Measurements from ENCODE around the gene MMGT1. TPM values are rescaled to one million over a fixed set of nuclear protein-coding genes. Genes with fewer than 3 reads are reported as not detected.
"Not testable (repeated sequence)": the region's sequence is repeated elsewhere in the genome, so short reads cannot be mapped to it uniquely, and the experiment has no call there.

Gene MMGT1
- total and polyA plus RNA-seq, 5 donors: 7.0 to 29.5 (median 26.4) TPM

DNA sequence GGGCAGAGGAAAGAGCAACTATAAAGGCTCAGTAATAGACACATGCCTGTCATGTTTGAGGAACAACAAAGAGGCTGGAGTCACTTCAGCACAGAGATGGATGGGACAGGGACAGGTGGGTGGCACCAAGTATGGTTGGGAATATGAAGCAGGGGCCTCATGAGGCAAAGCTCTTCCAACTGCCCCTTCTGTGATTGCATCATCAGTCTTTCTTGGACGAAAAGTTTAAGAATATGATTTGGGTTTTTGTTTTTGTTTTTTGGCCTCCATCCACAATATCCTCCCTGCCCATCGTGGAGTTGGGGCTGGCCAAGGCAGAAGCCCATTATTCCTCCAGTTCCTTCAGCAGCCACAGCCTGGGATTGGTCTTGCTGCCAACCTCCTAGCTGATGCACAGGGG is 45.9 kb downstream of the MMGT1 start:
- DNase-seq: no peak
- no peaks in the 10 kb centered on the region for H3K27me3 ChIP-seq (ENCODE audit: control insufficient read depth, insufficient read depth)
- no peak overlapping the region for H3K27ac ChIP-seq (ENCODE audit: low read length)
- WGBS: 46% methylated on average over 2 of the region's 2 CpGs
- no peak overlapping the region for H3K4me3 ChIP-seq (ENCODE audit: low read length)
- intact Hi-C loops (cut with DNase I): no loop called here
- no peaks in the 10 kb centered on the region for H3K4me1 ChIP-seq (ENCODE audit: control insufficient read depth, insufficient read depth, low read length)
- H3K9me3 ChIP-seq (ENCODE audit: control insufficient read depth, low read length): no peaks in the 10 kb centered on the region
- no peak for ATAC-seq

DNA sequence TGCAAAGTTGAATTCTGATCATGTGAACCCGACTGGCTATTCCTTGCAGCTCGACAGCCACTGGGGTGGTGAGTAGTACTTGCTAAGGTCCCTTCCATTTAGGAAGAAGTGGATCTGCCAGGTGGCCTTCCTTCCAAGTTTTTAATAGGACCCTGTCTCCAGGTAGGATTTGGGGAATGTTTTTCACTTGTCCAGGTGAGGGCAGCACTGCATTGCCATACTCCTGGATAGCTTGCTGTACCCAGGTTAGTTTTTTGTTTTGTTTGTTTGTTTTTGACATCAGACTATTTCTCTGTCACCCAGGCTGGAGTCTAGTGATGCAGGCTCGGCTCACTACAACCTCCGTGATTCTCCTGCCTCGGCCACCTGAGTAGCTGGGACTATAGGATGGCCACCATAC is 50.4 kb downstream of the MMGT1 start:
- Histone ChIP-seq H3K27ac (ENCODE audit: low read length) (no peak overlapping the region), H3K4me1 (ENCODE audit: control insufficient read depth, insufficient read depth, low read length) (no peaks in the 10 kb centered on the region), H3K4me3 (ENCODE audit: low read length) (no peak overlapping the region), H3K9me3 (ENCODE audit: control insufficient read depth, low read length) (no peaks in the 10 kb centered on the region), H3K27me3 (ENCODE audit: control insufficient read depth, insufficient read depth) (no peaks in the 10 kb centered on the region)
- DNase-seq (no peak), ATAC-seq (no peak)
- intact Hi-C loops (cut with DNase I): no loop called here
- whole genome bisulfite sequencing: 82% methylated on average over 5 of the region's 5 CpGs

DNA sequence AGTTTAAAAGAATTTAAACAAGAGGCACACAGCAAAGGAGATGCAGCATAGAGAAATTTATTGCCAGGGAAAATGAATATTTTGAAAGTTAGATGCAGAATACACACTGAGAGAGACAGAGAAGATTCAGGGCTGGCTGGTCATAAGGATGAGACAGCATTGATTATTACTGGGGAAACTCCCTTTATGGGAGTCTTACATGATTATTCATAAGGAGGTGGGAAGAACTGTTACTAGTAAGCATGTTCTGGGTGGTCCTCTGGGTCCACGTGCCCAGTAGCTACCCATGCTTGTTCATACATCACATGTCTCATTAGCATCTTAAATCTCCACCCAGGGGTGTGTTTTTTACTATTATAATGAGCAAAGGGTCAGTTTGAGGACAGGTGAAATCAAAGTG is 53.3 kb downstream of the MMGT1 start:
- H3K4me1 ChIP-seq (ENCODE audit: control insufficient read depth, insufficient read depth, low read length); H3K4me3 ChIP-seq (ENCODE audit: low read length); ATAC-seq; intact Hi-C loops (cut with DNase I); H3K27ac ChIP-seq (ENCODE audit: low read length); H3K9me3 ChIP-seq (ENCODE audit: control insufficient read depth, low read length); H3K27me3 ChIP-seq (ENCODE audit: control insufficient read depth, insufficient read depth); DNase-seq: not testable (repeated sequence)
- 68% methylated on average over 1 of the region's 1 CpG for WGBS

DNA sequence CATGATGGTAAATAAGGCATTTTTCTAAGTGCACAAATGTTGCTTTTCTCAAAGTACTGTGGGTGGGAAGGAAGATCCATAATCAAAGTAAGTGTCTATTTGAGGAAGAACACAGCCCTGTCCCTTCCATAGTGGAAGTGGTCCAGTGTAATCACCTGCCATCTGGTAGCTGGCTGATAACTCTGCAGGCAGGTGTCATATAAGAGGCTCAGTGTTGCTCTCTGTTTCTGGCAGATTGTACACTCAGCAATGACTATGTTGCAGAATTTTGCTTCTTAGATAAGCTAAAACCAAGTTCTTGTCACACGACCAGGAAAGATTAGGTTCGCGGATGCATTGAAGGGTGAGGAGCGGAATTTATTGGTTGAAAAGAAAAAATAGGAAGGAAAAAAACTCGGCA is 59.4 kb downstream of the MMGT1 start:
- H3K4me3 ChIP-seq (ENCODE audit: low read length): no peak overlapping the region
- H3K4me1 ChIP-seq (ENCODE audit: control insufficient read depth, insufficient read depth, low read length): no peaks in the 10 kb centered on the region
- H3K9me3 ChIP-seq (ENCODE audit: control insufficient read depth, low read length): no peaks in the 10 kb centered on the region
- intact Hi-C loops (cut with DNase I): no loop called here
- no peaks in the 10 kb centered on the region for H3K27me3 ChIP-seq (ENCODE audit: control insufficient read depth, insufficient read depth)
- no peak for ATAC-seq
- DNase-seq: no peak
- WGBS: 76% methylated on average over 5 of the region's 5 CpGs
- H3K27ac ChIP-seq (ENCODE audit: low read length): no peak overlapping the region

Other genes with a start within 250 kb of the MMGT1 start
- gene CT45A3, start 205.8 kb downstream of the MMGT1 start, total RNA-seq: not detected
- gene CT45A3, start 205.8 kb downstream of the MMGT1 start, polyA plus RNA-seq: not detected
- gene CT45A5, start 188.5 kb downstream of the MMGT1 start, total RNA-seq: not detected
- not detected for gene CT45A5, start 188.5 kb downstream of the MMGT1 start, polyA plus RNA-seq
- gene CT45A6, start 171.2 kb downstream of the MMGT1 start, total RNA-seq: not detected
- not detected for gene CT45A6, start 171.2 kb downstream of the MMGT1 start, polyA plus RNA-seq
- not detected for gene CT45A2, start 154.0 kb downstream of the MMGT1 start, total RNA-seq
- gene CT45A2, start 154.0 kb downstream of the MMGT1 start, polyA plus RNA-seq: not detected
- gene CT45A7, start 136.7 kb downstream of the MMGT1 start, total RNA-seq: not detected
- gene CT45A7, start 136.7 kb downstream of the MMGT1 start, polyA plus RNA-seq: not detected
- not detected for gene CT45A8, start 119.5 kb downstream of the MMGT1 start, total RNA-seq
- gene CT45A8, start 119.5 kb downstream of the MMGT1 start, polyA plus RNA-seq: not detected
- not detected for gene CT45A9, start 102.2 kb downstream of the MMGT1 start, total RNA-seq
- not detected for gene CT45A9, start 102.2 kb downstream of the MMGT1 start, polyA plus RNA-seq
- gene CT45A10, start 80.5 kb downstream of the MMGT1 start, total RNA-seq: not detected
- not detected for gene CT45A10, start 80.5 kb downstream of the MMGT1 start, polyA plus RNA-seq
- gene SAGE1, start 80.3 kb downstream of the MMGT1 start, total RNA-seq: not detected
- gene SAGE1, start 80.3 kb downstream of the MMGT1 start, polyA plus RNA-seq: not detected
- 10 to 100 TPM; 16.8 to 19.8 (median 18.6) TPM for gene SLC9A6, start 11.4 kb upstream of the MMGT1 start, total RNA-seq
- gene SLC9A6, start 11.4 kb upstream of the MMGT1 start, polyA plus RNA-seq: 16.0 TPM
- gene FHL1, start 173.5 kb upstream of the MMGT1 start, total RNA-seq: 100 to 1,000 TPM; 255 to 871 (median 312) TPM
- 442 TPM for gene FHL1, start 173.5 kb upstream of the MMGT1 start, polyA plus RNA-seq